GM19438 (cell line): ENCODE data around the gene A3GALT2.
A peak's percentile ranks its signal among the peaks of the same experiment; 100 is the strongest.

Experiments
- ATAC-seq: cut with Tn5 transposase; IDR thresholded peaks from one replicate; pipeline ENCODE4 v1.9.1; 2021; ENCODE audit warnings: low read depth; ENCODE audit not compliant: unreplicated experiment

A3GALT2 gene

DNA sequence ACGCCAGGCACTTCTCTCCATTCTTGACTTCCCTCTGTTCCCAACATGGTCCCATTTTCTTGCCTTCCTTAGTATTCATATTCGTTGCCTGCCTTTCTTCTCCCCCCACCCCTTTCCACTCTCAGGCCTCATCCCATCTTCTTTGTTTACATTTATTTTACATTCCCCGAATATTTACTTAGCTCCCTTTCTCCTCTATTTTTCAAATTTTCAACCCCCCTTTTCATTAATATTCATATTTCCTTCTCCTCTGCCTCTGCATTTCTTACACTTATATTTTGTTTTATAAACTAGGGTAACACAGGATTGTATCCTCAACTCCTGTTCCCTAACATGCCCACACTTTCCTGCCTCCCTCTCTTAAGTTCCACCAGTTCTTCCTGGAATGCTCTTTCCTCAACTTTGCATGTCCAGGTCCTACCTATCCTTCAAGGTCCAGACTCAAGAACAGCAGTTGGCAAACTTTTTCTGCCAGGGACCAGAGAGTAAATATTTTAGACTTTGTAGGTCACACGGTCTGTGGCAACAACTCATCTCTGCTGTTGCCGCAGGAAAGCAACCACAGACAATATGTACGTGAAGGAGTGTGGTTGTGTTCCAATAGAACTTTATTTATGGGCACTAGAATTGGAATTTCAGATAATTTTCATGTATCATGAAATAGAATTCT lies 29.8 kb upstream of the A3GALT2 start:
- no peak for ATAC-seq

DNA sequence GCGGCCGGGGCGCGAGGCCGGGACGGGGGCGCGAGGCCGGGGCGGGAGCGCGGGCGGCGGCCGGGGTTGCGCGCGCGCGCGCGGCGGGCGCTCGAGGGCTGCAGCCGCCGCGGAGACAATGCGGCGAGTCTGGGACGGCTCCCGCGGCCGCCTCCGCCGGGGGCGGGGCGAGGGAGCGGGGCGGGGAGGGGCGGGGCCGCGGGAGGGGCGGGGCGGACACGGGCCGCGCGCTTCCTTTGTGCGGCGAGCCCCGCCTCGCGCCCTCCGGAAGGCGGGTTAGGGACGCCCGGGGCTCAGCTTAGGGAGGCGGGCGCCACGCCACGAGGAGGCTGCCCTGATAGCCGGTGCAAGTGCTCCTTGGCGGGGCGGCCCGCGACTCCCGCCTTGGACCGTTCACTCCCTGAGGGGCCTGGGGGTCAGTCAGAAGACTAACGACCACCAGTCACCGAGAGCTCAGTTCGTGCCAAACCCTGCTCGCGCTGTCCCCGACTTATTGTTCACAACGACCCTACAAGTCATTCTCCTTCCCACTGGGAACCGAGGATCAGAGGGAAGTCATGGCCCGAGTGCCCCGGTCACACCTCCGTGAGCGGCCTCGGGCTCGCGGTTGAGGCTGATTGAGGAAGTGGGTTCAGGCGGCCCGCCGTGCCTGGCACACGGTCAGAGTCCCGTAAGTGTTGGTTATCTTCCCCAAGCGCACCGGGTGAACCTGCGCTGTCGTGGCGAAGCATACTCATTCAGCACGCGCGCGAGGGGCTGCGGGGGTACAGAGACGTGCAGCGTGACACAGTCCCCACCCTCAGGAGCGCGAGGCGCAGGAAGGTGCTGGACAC lies 29.1 kb upstream of the A3GALT2 start:
- peak; percentile 73 for ATAC-seq

DNA sequence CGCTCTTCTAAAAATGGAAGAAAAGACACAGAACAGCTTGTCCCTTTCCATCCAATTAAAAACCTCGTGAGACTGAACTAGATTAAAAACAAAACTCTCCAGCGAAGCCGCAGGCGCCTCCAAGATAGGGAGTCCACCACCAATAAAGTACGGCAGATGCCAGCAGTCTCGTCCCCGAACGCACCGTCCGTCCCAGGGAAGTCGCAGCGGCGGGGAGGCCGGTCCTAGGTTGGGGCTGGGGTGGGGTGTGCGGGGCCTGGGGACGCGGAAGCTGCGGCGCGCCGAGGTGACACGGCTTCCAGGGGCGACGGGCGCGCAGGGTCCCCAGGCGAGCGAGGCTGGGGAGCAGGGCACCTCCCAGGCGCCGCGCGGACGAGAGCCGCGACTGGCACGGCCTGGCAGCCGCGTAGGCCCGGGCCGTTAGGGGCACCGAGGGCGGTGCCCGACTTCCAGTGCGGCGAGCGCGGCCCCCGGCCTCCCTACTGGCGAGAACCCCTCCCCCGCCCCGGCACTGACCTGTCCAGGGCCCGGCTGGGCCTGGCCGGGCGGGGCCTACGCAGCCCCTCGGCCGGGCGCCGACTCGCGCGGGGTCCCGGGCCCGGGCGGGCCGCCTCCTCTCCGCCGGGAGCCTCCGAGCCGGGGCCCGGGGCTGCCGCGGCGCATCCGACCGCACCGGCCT lies 28.3 kb upstream of the A3GALT2 start:
- ATAC-seq = peak; percentile 37

GRCh38 chr1:33348676-33349080 lies 27.8 kb upstream of the A3GALT2 start:
- no peak for ATAC-seq

GRCh38 chr1:33348194-33348593 lies 27.3 kb upstream of the A3GALT2 start:
- no peak for ATAC-seq

DNA sequence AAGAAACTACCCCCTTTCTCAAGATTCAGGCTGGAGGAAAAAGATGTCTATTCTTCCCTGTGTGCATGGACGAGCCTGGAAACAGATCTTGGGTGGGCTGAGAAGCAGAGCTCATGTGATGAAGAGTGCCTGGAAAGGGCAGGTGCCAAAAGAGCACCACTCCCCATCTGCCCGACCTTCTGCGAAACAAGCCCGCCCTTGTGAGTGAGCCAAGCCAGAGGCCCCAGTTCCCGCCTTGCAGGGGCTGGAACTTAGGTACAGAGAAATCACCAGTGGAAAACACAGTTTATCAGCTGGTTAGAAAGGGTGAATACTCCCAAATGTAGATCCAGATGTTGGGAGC lies 26.7 kb upstream of the A3GALT2 start:
- ATAC-seq = no peak

DNA sequence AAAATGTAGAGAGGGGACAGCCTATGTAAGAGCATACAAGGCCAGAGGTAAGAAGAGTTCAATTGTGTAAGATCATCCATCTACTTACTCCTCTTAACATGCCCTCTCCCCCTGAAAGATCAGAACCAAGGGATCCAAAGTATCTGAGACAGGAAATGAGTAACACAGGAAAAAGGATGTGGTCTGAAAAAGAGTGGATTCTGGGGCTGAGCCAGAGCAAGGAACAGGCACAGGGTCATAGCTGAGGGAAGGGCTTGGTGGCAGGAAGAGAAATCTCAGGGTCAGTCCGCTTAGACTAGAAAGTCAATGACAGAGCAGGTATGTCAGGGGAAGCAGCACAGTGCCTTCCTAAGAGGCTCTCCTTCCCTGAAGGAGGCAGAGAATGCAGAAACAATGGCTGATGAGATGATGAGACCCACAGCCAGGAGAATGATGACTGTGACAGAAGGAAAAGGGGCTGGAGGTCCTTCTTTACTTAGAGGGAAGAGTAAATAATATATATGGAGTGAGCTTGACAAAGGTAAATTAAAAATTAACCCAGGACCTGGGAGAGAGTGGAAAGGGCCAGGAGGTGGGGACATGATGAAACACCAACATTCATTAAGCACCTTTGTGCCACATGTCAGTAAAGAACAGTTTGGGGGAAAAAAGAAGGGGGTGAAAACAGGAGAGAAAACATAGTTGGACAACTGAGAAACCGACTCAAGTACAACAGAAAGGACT lies 26.2 kb upstream of the A3GALT2 start:
- ATAC-seq = no peak

- ATAC-seq = no peak
Observed at GRCh38 chr1:33346533-33346926, 25.6 kb upstream of the A3GALT2 start.

DNA sequence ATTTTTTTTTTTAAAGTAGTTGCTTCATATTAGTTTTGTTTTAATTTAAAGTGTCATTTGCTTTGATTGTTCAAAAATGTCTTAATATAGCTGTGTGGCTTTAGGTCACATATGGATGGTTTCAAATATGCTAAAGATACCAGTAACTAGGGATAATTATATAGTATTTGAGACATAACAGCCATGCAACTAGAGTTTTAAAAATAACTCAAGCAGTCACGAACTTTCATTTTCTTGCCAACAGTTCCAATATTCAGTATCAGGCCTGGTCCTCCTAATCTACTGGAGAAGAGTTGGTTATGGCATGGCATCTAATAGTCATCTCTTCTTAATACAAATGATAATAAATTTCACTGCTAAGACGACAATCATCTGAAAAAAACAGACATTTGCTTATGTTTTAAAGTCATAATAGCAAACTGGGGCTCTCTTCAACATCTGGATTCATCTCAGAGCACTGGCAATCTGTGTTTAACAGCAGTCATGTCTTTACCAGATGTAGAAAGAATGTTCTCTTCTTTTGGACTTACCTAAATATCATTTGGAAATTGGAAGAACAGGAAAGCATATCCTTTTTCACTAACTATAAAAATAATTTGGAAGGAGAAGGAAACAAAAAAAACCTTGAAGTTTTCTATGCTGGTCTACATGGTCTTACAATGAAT lies 24.1 kb upstream of the A3GALT2 start:
- ATAC-seq = no peak

DNA sequence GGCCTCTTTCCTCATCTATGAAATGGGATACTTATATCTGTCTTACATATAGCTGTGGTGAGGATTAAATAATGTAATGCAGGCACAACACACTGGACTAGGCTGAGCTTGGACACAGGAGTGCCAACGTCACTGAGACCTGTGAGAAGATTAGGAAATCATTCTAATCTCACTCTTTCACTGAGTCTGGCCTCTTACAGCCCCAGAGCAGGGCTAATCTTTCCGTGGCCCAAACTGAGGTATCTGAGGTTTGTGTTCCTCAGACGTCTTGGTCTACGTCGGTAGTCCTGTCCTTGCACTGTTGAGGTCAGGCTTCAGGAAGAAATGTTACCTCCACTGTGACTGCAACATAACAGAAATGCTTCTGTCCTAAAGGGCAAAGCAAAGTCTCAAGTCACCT lies 22.6 kb upstream of the A3GALT2 start:
- no peak for ATAC-seq

GRCh38 chr1:33342041-33342723 lies 21.3 kb upstream of the A3GALT2 start:
- no peak for ATAC-seq

DNA sequence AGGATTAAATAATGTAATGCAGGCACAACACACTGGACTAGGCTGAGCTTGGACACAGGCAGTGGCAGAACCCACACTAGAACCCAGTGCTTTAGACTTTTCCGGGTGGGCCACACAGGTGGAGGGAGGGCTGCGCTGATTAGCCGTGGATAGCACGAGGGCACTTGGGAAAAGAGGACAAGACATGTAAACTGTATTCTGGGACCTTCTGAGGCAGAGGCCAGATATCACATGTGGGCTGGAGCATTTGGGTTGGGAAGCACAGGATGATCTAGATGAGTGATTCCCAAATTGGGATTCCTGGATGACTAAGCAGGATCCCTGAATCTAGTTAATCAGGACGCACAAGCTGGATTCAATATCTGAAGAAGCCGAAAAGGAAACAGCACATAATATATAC lies 20.3 kb upstream of the A3GALT2 start:
- no peak for ATAC-seq

DNA sequence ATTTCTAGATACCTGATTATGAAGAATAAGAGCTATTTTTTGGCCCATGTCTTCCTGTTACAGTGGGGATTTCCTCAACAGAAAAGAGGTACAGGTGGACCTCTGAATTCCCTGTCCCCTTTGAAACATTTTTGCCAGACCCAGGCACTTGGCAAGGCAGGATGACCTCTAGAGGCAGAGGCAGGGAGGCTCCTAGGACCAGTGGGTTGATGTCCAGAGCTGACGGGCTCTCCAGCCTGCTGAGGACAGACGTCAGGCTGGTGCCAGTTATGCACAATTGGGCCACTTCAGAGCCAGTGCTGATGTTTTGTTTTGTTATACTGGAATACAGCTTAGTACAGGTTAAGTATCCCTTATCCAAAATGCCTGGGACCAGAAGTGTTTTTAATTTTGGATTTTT lies 18.5 kb upstream of the A3GALT2 start:
- ATAC-seq = no peak

- no peak for ATAC-seq
Observed at GRCh38 chr1:33338440-33339211, 17.7 kb upstream of the A3GALT2 start.

GRCh38 chr1:33338048-33338439 lies 17.1 kb upstream of the A3GALT2 start:
- no peak for ATAC-seq

DNA sequence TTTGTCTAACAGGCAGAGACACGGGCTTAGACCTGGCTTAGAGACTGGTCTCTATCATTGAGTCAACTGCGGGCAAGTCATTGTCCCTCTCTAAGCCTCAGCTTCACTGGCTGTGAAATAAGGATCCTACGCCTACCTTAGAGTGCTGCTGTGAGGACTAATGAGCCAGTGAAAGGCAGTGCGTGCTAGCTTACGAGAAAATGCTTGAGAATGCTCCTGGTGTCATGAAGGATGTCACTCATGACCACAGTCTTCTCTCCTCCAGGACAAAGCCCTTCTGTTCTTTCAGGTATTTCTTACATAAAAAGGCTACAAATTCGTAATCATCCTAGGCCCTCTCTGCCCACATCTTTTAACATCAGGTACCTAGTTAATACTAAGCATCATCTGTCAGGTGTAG lies 16.5 kb upstream of the A3GALT2 start:
- ATAC-seq = no peak

DNA sequence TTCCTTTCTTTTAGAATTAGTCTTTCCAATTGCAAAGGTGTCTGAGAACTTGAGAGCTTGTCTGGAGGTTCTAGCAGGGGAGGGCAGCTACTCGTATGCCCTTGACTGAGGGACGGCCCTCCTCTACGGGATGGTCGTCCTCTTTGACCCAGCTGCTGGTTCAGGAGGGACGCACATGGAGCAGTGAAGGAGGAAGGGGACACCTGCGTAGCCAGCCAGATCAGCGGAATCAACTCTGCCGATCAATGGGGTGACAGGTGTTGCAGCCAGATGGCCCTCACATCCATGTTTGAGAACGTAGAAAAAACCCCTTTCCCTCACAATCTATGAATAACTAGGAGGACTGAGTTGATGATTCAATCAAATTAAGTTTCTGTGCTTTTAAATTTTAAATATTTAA lies 15.7 kb upstream of the A3GALT2 start:
- no peak for ATAC-seq

GRCh38 chr1:33335020-33335419 lies 14.1 kb upstream of the A3GALT2 start:
- ATAC-seq = no peak

DNA sequence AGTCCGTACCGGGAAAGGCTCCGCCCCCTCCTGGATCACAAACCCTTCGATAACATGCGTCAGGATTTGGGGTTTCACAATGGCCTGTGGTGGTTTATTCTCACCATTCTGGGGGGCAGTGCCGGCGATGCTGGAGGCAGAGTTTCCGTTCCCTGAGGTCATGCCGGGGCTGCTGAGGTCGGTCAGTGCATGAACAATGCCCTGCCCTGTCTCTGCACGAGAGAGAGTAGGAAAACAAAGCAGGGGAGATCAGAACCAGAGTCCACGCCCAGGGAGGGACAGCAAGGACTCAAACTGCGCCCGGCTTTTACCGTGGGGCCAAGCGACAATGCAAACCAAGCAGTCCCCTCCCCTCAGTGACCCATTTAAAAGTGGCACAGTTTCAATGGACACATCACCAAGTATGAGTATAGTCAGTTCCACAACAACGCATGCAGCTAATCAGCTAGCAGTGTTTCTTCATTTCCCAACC lies 13.2 kb upstream of the A3GALT2 start:
- no peak for ATAC-seq
